Measurements from ENCODE around the gene ABCC8. TPM values are rescaled to one million over a fixed set of nuclear protein-coding genes. Genes with fewer than 3 reads are reported as not detected.

The ABCC8 gene
- total and polyA plus RNA-seq, 9 donors: 0.38 to 1.8 (median 0.71) TPM; not detected in 2

DNA sequence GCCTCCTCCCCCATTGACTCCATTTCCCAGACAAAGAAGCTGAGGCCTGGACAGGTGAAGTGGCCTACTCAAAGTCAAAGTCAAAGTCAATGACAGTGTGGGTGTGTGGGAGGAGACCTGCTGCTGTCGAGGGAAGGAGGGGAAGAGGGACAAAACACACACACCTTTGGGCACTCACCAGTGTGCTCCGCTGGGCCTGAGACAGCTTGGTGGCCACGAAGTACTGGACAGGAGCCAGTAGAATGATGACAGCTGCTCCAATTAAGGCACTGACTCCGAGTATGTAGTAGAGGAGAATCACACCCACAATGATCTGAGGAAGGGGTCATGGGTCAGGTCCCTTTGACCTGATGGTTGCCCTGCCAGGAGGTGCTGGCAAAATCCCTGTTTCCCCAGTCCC, 33.6 kb downstream of the ABCC8 start:
- no peak for DNase-seq
- no peaks in the 10 kb centered on the region for H3K9me3 ChIP-seq
- no peaks in the 10 kb centered on the region for H3K27me3 ChIP-seq

DNA sequence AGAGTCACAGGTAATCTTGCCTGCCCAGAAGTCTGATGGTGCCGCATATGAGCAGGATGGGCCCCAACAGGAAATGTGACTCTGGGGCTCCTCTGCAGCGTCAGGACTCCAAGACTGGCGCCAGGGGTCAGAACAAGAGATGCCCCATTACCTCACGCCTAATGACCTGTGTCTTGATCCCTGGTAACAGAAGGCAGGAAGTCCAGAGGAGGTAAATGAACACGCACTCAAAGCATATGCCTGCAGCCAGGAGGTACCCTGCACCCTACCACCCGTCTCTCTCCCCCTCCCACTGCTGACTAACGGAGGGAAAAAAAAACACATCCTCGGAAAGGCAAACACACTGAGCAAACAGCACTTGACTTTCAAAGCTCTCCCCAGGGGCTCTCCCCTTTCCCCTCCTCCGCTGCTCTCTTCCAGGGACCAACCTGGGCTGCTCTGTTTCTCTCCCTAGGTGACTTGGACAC, 37.3 kb downstream of the ABCC8 start:
- Histone ChIP-seq H3K36me3 (no peaks in the 10 kb centered on the region), H3K9me3 (no peaks in the 10 kb centered on the region), H3K27ac (no peak overlapping the region), H3K27me3 (no peaks in the 10 kb centered on the region), H3K4me1 (ENCODE audit: insufficient read depth) (no peaks in the 10 kb centered on the region), H3K4me3 (no peak overlapping the region)
- intact Hi-C loops (cut with DNase I): no loop called here
- 14 to 22% (median 19%) methylated on average over 9 of the region's 9 CpGs for WGBS, 3 donors
- TF ChIP-seq EP300 (IDR thresholded peaks at IDR 0.05): no peak
- TF ChIP-seq, protein P1, sequence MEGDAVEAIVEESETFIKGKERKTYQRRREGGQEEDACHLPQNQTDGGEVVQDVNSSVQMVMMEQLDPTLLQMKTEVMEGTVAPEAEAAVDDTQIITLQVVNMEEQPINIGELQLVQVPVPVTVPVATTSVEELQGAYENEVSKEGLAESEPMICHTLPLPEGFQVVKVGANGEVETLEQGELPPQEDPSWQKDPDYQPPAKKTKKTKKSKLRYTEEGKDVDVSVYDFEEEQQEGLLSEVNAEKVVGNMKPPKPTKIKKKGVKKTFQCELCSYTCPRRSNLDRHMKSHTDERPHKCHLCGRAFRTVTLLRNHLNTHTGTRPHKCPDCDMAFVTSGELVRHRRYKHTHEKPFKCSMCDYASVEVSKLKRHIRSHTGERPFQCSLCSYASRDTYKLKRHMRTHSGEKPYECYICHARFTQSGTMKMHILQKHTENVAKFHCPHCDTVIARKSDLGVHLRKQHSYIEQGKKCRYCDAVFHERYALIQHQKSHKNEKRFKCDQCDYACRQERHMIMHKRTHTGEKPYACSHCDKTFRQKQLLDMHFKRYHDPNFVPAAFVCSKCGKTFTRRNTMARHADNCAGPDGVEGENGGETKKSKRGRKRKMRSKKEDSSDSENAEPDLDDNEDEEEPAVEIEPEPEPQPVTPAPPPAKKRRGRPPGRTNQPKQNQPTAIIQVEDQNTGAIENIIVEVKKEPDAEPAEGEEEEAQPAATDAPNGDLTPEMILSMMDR (IDR thresholded peaks at IDR 0.05): no peak
- no peak for TF ChIP-seq POLR2A (IDR thresholded peaks at IDR 0.05)
- DNase-seq: no peak

More for the DNA sequence above, 33.6 kb downstream of the ABCC8 start:
- Histone ChIP-seq H3K4me1 (ENCODE audit: insufficient read depth) (no peaks in the 10 kb centered on the region), H3K36me3 (no peaks in the 10 kb centered on the region), H3K27ac (no peak overlapping the region), H3K4me3 (no peak overlapping the region)
- intact Hi-C loops (cut with DNase I): no loop called here
- TF ChIP-seq POLR2A (IDR thresholded peaks at IDR 0.05): no peak
- no peak for TF ChIP-seq EP300 (IDR thresholded peaks at IDR 0.05)
- TF ChIP-seq, protein P1 (IDR thresholded peaks at IDR 0.05): no peak
- WGBS, 3 donors: 49 to 59% (median 54%) methylated on average over 4 of the region's 4 CpGs

DNA sequence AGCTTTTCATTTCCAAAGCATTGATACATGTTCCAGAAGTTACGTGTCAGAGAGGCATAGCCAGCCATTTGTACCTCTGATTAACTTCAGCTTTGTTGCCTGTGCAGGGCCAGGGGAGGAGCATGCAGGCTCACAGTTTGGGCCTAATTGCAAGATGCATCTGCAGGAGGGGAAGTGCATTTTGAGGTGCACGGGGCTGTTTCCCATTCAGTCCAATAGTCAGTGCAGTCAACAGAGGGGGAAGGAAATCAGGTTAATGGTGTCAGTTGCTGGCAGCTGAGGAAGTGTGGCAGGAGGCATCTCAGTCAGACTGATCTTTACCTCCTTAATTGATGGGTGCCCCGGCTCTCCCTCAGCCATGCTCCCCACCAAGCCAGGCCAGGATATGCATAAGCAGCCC, 39.3 kb downstream of the ABCC8 start:
- H3K4me3 ChIP-seq: no peak overlapping the region
- TF ChIP-seq, protein P1 (IDR thresholded peaks at IDR 0.05): no peak
- TF ChIP-seq EP300 (IDR thresholded peaks at IDR 0.05) (no peak), POLR2A (IDR thresholded peaks at IDR 0.05) (no peak)
- WGBS, 3 donors: 62 to 64% (median 63%) methylated on average over 3 of the region's 3 CpGs
- no peak overlapping the region for H3K27ac ChIP-seq
- H3K9me3 ChIP-seq: no peaks in the 10 kb centered on the region
- no peaks in the 10 kb centered on the region for H3K27me3 ChIP-seq
- no peaks in the 10 kb centered on the region for H3K36me3 ChIP-seq
- no peak for DNase-seq
- H3K4me1 ChIP-seq (ENCODE audit: insufficient read depth): no peaks in the 10 kb centered on the region
- intact Hi-C loops (cut with DNase I): no loop called here

DNA sequence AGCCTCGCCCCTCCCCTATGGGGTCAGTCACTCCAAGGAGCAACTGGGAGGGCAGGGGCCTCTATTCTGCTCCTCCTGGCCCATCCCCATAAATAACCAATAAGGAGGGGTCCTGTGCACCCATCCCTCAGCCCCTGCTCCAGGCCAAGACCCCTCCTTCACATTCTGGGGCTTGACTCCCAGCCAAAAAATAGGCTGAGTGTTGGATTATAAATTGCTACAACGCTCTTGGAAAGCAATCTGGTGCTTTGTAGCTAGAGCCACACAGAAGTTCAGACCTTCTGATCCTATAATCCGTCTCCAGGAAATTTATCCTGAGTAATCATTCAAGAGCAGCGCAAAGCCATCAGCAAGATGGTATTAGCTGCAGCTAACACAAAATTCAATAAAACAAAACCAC, 42.5 kb downstream of the ABCC8 start:
- Histone ChIP-seq H3K4me3 (no peak overlapping the region), H3K27ac (no peak overlapping the region), H3K9me3 (no peaks in the 10 kb centered on the region), H3K36me3 (no peaks in the 10 kb centered on the region), H3K27me3 (no peaks in the 10 kb centered on the region), H3K4me1 (ENCODE audit: insufficient read depth) (no peaks in the 10 kb centered on the region)
- intact Hi-C loops (cut with DNase I): no loop called here
- 67 to 80% (median 73%) methylated on average over 4 of the region's 4 CpGs for WGBS, 3 donors
- no peak for TF ChIP-seq POLR2A (IDR thresholded peaks at IDR 0.05)
- no peak for TF ChIP-seq EP300 (IDR thresholded peaks at IDR 0.05)
- TF ChIP-seq, protein P1 (IDR thresholded peaks at IDR 0.05): no peak
- no peak for DNase-seq

Data from ovary (tissue), 9 donors.